ENCODE measurements around the gene GNAQ.

GNAQ gene

DNA sequence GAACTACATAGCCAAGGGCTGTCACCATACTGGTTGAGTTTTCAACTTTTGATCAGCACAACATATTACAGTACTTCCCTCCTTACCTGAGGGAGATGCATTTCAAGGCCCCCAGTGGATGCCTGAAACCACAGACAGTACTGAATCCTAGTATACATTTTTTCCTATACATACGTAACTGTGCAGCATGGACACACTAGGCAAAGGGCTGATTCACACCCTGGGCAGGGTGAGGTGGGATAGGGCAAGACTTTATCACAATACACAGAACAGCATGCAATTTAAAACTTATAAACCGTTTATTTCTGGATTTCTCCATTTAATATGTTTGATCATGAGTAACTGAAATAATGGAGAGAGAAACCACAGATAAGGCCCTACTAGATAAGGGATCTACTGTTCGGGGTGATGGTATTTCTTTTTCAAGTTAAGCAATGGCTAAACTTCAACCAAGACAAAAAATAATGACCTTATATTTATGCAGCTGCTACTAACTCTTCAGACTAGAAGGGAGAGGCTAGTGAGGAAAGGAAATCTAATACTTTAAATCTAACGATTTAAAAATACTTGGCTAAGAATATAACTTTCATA is 196.6 kb downstream of the GNAQ start:
- no peak for DNase-seq

DNA sequence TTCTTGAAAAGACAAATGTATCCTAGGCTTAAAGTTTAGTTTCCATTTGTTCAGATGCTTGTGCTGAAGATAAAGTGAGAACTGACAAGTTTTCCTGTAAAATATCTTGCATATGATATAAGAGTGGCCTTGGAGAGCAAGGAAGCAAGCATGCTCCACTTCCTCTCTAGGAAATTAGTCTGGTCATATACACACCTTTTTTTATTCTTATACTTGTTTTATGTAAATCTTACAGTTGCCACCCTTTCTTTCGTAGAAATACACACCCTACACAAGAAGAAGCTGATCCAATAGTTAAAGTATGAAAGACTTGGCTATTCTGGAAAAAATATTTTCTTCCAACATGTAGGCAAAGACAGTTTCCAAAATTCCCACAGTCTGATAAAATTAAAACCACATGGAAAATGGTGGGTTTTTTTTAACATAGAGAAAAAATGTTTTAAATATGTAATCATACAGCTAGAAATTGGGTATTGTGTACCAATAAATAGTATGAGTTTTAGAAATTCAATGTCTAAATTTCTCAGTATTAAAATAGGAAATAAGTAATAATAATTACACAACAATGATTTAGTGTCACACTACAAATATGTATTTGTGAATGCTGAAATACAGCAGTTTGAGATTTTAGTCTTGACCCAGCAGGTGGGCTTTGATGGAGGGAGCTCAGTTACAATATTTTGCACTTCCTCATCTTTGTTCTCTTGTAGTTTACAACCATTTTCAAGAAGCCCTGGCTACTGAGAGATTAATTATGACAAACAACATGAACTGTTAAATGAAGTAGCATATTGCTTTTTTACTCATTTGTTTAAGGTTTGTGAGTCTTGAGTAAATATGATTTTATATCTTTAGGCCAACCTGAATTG is 197.8 kb downstream of the GNAQ start:
- no peak for DNase-seq

DNA sequence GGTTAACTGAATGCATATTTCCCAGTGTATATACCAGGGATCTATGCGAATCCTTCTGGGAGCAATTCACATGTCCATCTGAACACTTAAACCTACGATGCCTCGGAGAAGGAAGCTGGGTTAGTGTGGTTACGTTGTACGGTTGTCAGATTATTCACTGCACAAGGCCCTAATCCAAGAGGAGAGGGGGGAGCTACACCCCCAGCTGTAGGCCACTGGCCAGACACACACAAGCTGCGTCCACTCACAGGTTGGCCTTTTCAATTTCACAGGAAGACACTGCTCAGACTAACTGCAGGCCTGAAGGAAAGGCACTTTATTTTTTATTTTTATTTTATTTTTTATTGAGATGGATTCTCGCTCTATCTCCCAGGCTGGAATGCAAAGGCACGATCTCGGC is 199.0 kb downstream of the GNAQ start:
- no peak for DNase-seq

DNA sequence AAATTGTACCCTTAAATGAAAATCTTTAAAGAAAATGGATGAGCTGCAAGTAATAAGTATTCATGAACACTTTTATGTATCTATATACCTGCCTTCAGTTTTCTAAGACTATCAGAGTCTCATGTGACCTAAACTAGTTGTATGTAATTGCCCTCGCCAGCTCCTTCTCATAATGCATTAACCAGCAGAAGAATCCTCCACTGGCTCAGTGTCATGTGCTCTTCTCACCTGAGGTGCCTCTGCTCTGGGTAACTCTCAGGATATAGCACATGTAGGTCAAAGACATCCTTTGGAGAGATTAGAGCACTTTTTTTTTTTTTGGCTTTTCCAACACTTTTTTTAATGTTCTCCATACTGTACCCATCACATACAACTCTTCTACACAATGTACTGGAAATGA is 199.8 kb downstream of the GNAQ start:
- DNase-seq, result no peak

DNA sequence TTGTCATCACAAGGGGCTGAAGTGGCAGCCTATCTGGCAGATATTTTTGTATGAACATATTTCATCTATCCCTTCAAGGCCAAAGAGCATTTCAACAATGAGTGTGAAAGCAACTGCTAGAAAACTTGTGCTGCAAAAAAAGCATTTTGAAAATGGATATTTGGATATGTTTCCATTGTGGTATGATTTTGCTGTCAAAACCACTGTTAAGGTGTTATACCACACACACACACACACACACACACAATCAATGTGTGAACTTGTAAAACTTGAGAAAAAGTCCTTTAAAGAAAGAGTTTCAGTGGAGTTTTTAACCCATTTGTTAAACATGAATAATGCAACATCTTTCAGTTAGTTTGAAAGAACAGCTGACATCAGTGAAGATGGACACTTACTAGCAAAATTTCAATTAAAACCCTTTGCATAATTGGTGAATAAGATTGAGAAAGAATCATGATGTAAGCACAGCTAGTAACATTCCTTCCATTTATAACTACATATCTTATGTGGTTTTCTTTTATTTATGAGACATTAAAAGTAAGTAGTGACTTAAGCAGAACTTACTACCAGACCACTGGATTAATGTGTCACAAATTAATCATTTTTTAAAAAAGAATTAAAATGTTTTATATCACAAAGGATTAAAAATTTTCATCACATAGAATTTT is 200.9 kb downstream of the GNAQ start:
- DNase-seq, result no peak

DNA sequence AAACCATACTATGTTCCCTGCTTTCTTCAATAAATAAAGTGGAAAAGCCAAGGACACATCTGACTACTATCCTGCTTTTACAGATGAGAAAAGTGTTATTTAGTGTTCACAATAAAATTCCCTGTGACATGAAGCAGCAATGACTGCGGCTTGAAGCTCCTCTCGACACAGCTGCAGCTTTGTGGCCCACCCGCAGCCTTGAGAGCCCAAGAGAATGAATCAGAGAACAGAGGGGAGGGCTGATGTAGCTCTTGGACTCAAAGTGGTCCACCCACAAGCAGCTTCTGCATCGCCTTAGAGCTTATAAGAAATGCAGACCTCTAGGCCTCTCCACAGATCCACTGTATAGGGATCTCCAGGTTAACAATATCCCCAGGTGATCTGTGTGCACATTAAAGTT is 202.2 kb downstream of the GNAQ start:
- DNase-seq, result no peak

DNA sequence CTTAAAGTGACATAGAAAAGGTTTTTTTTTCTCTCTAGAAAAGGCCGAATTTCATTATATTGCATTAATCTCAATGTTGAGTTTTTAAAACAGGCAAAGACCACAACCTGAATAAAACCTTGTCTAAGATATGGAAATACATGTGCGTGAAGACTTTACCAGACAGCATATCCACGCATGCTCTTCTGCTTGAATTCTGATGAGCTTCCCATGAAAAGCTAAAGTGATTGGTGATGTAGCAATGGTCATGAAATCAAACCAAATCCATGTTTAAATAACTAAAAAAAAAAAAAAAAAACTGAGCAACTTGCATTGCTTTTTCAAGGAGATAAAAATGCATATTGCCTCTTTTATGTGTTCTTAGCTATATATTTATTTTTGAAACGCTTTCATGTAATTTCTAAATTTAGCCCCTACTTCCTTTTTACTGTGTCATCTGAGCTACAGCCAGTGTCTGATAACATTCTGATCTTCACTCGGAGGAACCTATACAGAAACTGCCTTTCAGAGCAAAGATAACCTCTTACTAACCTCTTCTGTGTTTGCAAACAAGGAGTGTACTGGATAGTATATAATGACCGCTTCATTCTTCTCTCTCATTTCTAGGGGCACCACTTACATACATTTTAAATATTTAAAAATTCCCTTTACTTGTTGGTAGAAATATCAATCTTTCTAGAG is 204.4 kb downstream of the GNAQ start:
- DNase-seq, result no peak

DNA sequence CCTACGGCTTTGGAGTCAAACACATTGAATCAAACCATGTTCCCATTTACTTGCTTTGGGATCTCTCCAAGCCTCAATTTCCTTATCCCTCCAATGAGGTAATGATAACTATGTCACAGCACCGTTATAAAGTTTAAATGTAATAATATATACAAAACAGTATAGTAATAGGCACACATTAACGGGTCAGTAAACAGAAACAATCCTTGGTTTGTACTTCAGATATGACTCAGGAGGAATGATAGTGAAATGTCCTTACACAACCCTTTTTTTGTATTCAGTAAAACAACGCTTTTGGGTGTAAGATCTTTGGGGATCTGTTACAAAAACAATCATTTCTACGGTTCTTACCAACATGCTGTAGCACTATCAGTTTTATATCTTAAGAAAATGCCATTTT is 205.0 kb downstream of the GNAQ start:
- DNase-seq, result no peak

DNA sequence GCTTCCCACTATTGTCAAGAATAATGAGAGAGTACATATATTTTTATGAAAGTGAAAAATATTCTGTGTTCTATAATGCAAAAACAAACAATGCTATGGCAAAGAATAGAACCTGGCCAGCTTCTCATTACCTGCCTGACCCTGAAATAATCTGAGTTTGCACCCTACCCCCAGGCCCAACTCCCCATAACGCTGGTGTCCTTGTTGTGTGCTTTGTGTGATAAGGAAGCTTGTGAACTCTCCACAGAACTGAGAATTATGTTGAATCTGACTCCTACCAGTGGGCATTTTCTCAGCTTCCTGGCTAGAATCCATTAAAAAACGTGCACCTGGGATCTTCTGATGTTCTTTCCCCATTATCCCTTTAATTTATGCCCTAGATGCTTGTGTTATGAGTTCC is 205.5 kb downstream of the GNAQ start:
- no peak for DNase-seq

DNA sequence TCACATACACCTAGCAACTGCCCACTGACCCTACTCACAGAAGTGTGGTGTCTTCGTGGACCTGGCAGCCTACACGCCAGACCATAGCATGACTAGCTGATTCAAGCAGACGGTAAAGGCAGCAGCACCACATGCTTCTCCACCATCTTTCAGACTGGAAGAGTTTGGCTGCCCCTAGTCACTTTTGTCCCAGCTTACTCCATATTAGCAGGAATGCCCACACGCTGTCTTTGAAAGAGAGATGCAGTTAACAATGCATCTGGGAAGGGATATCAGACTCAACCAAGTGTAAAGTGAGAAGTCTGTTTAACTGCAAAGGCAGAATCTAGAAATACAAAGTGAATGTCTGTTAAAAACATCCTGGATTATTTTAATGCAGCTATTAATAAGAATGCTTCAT is 206.2 kb downstream of the GNAQ start:
- no peak for DNase-seq

DNA sequence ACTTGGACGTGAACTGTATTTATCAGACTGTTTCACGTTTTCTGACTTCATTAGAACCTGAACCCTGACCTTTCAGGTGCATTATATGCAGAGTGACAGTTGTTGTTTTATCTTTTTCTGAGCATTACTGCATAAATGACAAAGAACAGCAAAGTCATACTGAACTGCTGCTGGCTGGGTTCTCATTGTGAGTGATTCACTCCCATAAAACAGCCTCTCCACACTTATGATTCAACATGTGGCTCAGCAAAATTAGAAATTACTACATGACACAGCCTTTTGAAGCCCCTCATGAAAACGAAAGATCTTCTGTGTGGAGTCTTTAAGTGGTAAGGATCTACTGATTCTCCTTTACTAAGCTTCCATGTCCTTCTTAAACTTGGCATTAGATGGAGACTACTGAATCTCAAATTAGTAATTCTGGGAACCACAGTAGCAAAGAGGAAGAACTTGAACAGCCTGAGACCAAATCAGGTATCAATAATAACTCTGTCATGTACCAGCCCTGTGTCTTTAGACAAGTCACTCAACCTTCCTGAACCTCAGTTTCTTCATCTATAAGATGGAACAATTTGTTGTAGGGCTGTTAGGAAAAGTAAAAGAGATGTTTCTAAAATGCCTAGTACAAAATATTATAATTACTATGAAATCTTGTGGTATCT is 211.2 kb downstream of the GNAQ start:
- DNase-seq, result no peak

DNA sequence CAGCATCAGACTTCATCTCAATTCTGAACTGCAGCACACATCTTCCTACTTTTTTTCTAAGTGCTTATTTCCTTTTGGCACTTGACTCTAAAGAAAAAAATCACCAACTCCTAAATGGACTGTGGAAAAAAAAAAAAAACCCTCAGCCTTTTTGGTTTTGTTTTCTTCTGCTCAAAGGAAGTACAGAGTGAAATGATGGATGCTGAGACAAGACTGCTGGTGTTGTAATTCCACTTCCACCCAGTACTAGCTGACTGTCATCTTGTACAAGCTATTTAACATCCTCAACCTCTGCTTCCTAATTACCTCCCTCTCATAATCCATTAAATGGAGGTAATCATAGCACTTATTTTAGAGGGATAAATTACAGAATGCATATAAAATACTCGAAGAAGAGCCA is 212.0 kb downstream of the GNAQ start:
- DNase-seq, result no peak

DNA sequence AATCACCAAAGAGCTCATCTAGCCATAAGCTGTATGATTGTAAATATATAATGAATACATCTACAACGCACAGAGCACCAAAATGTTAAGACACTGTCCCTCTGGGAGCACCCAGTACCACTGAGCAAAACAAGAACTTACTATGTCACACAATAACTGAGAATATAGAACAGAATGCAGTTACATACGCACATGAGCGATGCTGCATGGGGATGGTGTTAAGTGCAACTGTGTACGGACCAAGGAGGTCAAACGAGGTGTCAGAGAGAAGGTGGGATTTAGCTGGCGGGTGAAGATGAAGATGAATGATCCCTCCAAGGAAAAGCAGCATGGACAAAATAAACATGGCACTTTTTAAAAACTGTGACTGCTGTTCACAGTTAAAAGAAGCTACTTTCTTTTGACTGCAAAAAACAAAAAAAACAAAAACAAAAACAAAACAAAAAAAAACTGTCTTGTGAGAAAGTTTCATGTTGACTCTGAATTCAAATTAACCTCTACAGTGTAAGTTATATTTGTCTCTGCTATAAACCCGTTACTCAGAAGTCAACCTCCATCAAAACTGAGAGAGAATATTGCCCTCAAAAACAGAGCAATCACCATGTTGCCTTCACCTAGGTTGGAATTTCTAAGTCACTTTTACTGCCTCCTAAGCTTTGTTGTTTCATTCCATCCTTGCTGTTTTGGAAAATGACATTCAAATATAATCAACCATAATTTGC is 213.9 kb downstream of the GNAQ start:
- DNase-seq, result no peak

DNA sequence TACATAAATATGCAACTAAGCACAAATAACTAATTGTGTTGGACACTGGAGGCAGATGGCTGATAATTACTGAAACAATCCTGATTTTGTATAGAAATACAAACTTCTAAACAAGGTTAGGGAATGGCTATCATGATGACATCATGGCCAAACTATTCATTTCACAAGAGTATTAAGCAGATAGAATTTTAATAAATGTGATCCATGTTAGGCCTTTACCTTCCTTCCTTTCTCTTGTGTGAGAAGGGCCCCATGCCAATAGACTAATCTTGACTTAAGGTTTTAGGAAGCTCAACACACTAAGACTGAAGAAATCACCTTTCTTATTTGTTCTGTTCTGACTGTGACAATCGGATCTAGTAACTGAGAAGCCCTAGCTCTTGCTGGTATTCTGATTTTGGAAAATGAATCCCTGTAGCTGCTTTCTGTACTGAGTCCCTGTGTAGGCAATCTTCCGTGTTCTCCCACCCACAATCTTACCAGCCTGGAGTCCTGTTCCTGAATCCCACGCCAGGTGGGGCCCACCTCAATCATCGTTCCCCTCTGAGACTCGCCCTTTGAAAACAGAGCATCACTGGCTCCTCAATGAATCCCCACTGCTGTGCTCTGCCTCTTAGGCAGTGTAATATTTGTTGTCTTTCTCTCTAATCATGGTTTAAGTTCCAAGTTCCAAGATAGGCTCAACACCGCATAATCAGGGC is 214.8 kb downstream of the GNAQ start:
- no peak for DNase-seq

DNA sequence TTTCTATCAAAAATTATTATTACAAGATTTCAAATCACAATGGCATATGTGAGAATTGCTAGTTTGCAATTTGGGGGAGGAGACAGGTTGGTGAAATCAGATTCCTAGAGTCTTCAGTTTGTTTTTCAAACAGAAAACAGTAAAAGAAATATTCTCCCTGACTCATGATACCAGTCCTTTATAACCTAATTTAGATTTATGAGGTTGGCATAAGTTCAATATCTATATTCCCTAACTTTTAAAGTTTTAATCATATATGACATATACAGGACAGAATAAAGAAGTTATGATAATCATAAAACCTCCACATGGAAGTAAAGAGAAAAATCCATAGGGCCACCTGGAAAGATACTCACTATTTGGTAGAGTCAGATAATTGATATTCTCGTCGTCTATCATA is 216.4 kb downstream of the GNAQ start:
- no peak for DNase-seq

DNA sequence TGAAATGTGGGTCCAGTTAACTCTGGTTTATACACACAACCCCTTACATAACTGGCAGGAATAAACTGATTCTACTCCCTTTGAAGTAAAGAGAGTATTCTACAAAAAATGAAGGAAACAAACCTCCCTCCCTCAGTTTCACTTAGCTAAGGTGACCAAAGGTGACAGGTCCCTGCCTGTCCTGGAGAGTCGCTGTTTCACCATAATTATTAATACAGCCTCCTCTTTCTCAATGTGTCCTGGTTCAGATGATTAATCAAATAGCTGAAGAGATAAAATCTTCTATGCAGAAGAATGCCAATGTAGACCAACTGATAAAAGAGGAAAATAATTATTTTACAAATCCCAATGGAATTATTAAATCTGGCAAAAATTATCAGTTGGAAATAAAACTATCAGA is 219.8 kb downstream of the GNAQ start:
- no peak for DNase-seq

DNA sequence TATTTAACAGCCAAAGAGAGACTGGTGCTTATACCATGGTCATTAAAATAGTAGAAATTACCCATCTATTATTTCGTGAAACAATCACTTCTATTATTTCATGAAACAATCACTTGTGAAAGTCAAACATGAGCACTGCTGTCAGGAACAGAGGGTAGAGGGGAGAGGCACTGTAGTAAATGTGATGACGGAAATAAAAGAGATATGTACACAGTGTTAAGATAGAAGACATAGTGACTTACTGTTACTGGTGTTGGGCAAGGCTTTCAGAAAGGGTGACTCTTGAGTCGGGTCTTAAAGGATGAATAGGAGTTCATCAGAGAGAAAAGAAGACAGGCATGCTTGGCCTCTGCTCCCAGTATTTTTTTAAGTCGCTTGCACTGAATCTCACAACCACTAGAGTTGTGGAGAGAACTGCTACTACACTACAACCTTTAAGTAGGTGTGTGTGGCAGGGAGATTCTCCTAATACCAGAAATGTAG is 220.9 kb downstream of the GNAQ start:
- DNase-seq, result no peak

DNA sequence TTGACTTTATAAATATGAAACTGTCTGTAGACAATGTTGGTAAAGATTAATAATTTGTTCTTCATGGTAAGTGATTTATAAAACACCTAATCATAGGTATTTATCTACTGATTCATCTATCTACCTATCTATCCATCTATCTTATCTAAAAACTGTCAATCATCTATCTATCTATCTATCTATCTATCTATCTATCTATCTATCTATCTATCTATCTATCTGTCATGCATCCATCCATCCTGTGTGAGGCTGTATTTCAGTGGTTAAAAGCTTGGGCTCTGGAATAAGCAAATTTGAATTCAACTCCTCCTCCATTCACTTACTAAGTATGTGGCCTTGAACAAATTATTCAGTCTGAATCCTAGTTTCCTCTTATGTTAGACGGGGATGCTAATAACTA is 221.6 kb downstream of the GNAQ start:
- DNase-seq, result no peak

DNA sequence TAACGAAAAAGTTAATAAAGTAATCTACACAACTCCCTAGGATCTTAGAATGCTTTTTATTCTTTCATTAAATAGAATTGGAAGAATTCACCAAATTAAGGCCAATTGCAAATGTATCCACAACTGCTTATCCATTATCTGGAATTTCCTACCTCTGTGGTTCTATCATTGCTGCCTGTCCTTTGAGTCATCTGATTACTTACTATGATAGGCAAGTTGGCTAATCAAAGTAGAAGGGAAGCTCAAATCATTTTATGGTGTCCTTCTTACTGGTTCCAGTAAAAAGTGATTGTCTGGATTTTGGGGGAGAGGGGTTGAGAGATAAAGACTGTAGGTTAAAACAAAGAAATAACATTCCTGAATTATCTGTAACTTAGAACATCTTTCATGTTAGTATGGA is 222.1 kb downstream of the GNAQ start:
- DNase-seq, result no peak

DNA sequence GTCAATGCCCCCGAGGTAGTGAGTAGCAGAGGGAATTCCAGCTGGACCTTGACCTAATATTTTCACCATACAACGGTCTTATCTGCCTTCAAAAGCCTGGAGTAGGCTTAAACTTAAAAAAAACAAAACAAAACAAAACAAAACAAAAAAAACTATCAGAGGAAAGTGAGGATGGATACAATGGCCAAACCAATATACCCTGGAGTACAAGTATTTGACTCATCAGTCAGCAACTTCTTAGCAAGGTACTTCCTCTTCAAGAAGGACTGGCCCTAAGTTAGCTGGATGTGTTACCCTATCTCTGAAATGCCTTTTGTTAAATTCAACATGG is 222.9 kb downstream of the GNAQ start:
- no peak for DNase-seq

DNA sequence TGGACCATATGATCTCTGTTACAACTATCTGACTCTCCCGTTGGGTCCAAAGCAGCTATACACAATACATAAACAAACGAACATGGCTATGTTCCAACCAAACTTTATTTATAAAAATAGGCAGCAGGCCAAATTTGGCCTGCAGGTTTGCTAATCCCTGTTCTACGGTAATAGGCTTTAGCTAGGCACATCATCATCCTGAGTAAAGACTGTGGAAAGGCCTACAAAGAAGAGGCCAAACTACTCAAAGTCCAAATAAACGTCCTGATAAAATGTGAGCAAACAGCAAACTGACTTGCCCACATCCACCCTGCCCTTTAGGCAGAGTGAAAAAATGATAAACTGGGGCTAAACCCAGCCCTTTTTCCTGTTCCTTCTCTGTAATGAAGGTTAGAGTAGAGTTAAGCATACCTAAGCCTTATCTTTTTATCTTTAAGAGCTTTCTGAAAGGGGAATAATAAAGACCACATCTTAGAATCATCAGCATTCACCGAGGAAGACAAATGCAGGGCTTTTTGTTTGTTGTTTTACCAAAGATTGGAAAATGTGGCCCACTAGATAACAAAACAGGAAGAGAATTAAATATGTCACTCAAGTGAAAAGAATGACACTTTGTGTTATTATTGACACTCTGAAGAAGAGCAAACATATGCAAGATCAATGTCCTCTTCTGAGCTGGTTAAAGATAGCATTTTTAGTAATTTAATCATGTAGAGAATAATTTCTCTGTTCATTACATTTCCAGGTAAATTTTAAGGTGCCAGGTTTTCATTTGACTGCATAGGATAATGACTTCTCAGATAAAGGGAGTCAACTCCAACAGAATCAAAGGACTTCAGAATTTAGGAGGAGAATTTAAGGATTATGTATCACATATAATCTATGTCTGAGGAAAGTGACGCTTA is 223.5 kb downstream of the GNAQ start:
- no peak for DNase-seq

All from stimulated activated CD4-positive, alpha-beta T cell treated with anti-CD3 and anti-CD28 coated beads, Interleukin-4, amount 100 ng/mL, for 24 hours (primary cell).